Fibroblast of skin of left biceps (primary cell): ENCODE results near the gene ALDH1A1.
A peak's percentile ranks its signal among the peaks of the same experiment; 100 is the strongest.
"Not testable (repeated sequence)": the region's sequence is repeated elsewhere in the genome, so short reads cannot be mapped to it uniquely, and the experiment has no call there.

Source experiments
- DNase-seq, 2 experiments: peaks; one replicate each; pipeline ENCODE4 v3.0.0-alpha.2; 2013; ENCODE audit warnings: low read depth in 2 of 2

ALDH1A1 gene

GRCh38 chr9:72943844-72944462, 8.9 kb downstream of the ALDH1A1 start:
- no peak for DNase-seq

DNA sequence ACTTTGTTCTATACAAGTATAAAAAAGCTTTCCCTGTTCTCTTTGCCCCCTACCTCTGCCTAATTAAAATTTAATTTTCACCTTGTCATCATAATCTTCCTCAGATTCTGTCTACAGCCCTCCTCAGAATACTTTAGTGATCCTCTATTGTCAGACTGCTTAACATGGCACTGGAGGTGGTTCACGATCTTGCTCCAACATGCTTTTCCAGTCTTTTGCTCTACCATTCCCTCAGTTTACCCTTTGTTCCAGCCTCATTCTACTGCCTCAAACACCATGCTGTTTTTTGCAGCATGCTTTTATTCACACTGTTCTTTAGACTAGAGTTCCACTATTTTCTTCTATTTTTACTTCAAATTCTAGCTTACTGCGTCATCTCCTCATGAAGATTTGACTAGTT, 10.4 kb downstream of the ALDH1A1 start:
- DNase-seq, result no peak

- DNase-seq, result not testable (repeated sequence)
These were observed 13.3 kb downstream of the ALDH1A1 start for GRCh38 chr9:72939581-72939980.

- DNase-seq, result no peak
These were observed 15.3 kb downstream of the ALDH1A1 start for GRCh38 chr9:72937545-72937944.

DNA sequence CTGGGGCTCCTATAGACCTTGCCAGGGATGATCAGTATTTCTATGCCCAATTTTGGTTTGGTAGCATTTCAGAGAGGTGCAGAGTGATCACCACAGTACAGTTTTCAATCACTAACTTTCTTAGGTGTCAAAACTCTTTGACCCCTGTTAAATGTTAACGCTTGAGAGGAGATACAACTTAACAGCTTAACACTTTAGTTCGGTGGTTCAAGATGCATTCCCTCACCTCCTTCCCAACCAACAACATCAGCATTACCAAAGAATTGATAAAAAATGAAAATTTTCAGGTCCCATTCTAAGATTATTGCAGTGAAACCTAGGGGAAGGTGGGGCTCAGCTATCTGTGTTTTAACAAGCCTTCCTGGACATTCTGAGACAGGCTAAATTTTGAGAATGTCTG, 16.2 kb downstream of the ALDH1A1 start:
- no peak for DNase-seq

DNA sequence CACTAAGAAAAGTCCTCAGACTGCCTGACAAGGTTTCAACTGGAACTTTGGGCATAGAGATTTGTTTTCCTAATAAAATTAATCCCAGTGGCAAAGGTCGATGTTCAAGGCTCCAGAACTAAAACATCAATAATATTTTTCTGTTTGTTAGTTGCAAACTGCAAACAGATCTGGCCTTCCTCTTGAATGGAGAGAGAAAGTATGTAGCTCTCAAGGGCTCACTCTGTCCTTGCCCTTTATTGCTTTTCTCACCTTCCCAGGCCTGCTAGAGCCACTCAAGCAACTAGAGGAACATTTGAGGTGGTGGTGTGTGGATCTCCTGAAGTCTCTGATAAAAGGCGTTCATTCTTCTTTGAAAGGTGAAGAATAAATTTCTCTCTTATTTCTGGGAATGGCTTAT, 16.6 kb downstream of the ALDH1A1 start:
- no peak for DNase-seq

DNA sequence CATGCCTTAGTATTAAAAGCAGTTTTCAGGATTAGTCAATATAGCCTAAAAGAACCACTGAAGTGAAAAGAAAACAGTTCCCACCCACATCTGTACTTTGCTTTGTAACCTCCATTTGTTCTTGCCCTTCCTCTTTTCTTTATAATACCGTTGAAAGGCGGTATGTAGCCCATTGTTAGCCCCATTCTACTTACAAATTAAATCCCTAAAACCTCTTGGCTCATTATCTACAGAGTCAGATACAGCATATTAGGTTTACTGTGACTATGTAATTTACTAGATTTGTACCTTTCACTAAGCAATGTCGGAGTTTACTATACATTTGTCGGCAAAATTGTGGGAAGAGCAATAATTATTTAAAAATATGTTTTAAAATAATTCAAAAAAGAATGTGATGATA, 17.3 kb downstream of the ALDH1A1 start:
- no peak for DNase-seq

DNA sequence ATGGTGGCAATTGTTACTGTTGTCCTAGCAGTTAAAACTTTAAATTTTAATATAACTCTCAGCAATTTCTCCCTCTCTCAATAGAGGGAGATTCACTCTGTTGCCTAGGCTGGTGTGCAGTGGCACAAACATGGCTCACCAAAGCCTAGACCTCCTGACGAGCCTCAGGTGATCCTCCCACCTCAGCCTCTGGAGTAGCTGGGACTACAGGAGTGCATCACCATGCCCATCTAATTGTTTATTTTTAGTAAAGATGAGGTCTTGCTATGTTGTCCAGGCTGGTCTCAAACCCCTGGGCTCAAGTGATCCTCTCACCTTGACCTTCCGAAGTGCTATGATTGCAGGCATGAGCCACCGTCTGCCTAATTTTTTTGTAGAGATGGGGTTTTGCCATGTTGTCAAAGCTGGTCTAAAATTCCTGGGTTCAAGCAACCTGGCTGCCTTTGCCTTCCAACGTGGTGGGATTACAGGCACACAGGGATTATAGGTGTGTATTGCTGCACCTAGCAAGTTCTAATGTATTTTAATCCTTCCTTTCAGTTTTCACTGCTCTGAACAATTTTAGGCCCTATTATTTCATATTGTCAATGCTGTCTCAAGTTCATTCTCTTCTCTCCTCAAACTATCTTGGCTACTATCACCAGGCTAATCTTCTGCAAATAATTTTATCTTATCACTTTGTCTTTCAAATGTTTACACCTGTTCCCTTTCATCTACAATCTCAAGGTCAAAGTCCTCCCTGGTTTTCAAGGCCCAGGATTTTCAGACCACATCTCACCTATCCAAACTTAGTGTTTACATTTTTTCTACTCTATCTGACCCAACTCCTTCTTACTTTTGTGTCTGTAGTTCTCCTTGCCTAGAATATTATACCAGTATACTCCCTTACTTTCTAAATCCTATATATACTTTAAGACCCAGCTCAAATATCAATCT, 18.9 kb downstream of the ALDH1A1 start:
- DNase-seq, result no peak

DNA sequence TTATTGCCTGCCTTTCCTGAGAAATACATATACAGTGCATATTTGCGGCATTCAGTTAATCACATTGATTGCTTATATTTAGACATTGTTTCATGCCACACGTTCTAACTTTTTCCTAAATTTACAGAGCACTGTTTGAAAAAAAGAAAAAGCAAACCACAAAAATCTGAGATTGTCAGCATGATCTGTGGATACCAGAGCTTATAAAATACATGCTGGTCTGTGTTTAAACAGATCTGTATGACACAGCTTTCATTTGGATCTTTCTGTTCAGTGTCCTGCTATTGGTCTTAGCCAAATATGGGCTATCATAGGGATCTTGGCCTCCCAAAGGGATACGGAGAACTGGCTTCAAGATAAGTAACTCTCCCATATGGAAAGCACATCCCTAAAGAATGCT, 20.2 kb downstream of the ALDH1A1 start:
- DNase-seq, result peak; percentile 54 to 58

GRCh38 chr9:72931897-72932296, 21.0 kb downstream of the ALDH1A1 start:
- DNase-seq, result no peak

DNA sequence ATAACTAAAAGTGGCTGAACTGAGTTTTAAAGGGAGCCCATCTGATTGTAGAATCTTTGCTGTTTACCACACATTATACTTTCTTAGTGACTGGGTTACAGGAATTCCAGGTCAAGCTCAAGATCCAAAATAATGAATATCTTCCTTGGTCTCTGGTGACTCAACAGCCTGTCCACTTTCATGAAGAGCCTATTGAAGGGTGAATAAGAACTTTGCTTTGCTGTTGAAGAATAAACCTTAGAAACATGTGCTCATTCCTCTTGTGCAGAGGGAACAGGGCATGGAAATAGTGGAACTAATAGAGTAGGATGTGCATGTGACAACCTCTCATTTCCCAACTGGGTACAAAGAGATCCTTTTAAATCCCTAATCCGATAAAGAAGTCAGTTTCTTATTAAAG, 21.4 kb downstream of the ALDH1A1 start:
- no peak for DNase-seq

- no peak for DNase-seq
These were observed 22.0 kb downstream of the ALDH1A1 start for GRCh38 chr9:72930828-72931227.

GRCh38 chr9:72929542-72929941, 23.3 kb downstream of the ALDH1A1 start:
- no peak for DNase-seq

GRCh38 chr9:72928042-72928507, 24.8 kb downstream of the ALDH1A1 start:
- no peak for DNase-seq

DNA sequence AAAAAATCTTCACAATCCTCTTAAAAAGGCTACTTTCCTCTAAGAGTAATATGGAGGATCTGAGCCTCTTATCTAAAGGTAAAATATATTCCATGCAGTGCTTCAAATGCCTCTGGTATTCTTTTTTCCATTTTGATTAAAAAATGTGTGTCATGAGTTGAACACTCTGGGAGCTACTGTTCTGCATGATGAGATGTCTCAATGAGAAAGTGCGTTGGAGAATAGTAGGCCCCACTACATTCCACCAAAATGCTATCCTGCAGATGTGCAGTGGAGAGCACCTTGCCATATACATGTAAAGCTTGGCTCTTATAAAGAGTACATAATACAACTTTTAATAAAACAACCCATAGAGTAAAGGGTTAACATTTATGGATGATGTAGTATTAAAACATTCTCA, 26.3 kb downstream of the ALDH1A1 start:
- no peak for DNase-seq

DNA sequence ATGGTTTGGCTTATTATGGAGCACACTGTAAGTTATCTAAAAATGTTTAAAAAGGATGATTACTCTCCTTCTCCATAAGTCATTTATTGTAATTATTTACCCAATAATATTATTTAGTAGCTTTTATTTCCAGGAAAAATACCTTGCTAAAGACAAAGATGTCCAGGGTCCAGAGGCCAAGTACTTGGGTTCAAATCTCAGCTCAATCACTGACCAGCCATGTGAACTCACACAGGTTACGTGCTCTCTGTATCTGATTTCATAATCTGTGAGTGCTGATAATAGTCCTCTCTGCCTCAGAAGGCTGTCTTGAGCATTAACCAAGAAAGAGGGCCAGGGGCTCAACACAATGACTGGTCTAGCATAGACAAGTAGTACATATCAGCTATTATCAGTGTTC, 27.0 kb downstream of the ALDH1A1 start:
- no peak for DNase-seq

- DNase-seq, result no peak
These were observed 27.6 kb downstream of the ALDH1A1 start for GRCh38 chr9:72925126-72925789.

- no peak for DNase-seq
These were observed 28.6 kb downstream of the ALDH1A1 start for GRCh38 chr9:72924154-72924790.

DNA sequence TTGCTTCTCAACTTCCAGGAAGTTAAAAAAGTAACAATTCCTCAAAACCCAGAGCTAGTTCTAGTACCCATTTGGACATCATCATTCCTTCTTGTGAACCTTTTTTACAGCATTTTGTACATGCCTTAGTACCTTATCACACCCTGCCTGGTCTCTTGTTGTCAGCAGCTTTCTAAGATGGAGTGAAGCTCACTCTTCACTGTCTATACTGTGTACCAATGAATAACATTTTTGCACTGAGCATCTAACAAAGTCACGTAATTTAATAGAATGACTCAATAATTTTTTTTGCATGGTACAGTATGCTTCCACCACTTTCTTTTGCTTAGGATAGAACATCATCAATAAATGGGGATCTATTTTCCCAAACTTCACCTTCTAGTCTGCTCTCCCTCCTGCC, 29.8 kb downstream of the ALDH1A1 start:
- DNase-seq, result no peak

- no peak for DNase-seq
These were observed 30.8 kb downstream of the ALDH1A1 start for GRCh38 chr9:72921888-72922654.

GRCh38 chr9:72919246-72919945, 33.5 kb downstream of the ALDH1A1 start:
- no peak for DNase-seq
